SK-N-SH (cell line): ENCODE measurements around the gene DAP. TPM values are rescaled to one million over a fixed set of nuclear protein-coding genes. Genes with fewer than 3 reads are reported as not detected.

ENCODE experiments used
- CTCF ChIA-PET: fragments of 300-600, 350-600 bp; formaldehyde crosslinking; extraction: SDS; loops from one replicate; lab custom pipeline; 2021; lab: Yijun Ruan, JAX
- POLR2A ChIA-PET: fragments of 350-600 bp; sonication (Branson Sonifier 250); formaldehyde crosslinking; extraction: SDS; loops from one replicate; lab custom pipeline; 2020; ENCODE audit warnings: antibody characterized with exemption, inconsistent platforms; lab: Yijun Ruan, JAX
- DNase-seq: peaks from one replicate; pipeline ENCODE4 v3.0.0; 2012
- H2AFZ ChIP-seq: fragments of 200-600 bp; sonication (generic); 2 replicates; pipeline ENCODE4 v1.8.1; 2016; ENCODE audit warnings: antibody characterized with exemption, mild to moderate bottlenecking, low read depth
- H3F3A ChIP-seq: fragments of 200-600 bp; sonication (generic); replicated peaks from 2 replicates; pipeline ENCODE3; 2016; ENCODE audit warnings: antibody characterized with exemption, mild to moderate bottlenecking; ENCODE audit not compliant: insufficient read depth
- H3K27ac ChIP-seq, 2 experiments: fragments of 200-500 bp in 1 of 2; fragments of 200-600 bp in 1 of 2; sonication (Bioruptor generic) in 1 of 2; sonication (generic), shearing (Covaris generic) in 1 of 2; 2 replicates each; pipeline versions ENCODE4 v1.5.1 to v1.6.1; 2014 to 2016; ENCODE audit warnings: low read depth in 2 of 2, inconsistent platforms in 1 of 2, low read length in 1 of 2, mild to moderate bottlenecking in 1 of 2, mixed read lengths in 1 of 2
- H3K27me3 ChIP-seq: fragments of 200-600 bp; sonication (generic), shearing (Covaris generic); 2 replicates; pipeline ENCODE4 v1.6.1; 2016; ENCODE audit warnings: mixed run types; ENCODE audit not compliant: insufficient read depth
- H3K36me3 ChIP-seq, 2 experiments: fragments of 200-500 bp in 1 of 2; fragments of 200-600 bp in 1 of 2; sonication (Bioruptor generic) in 1 of 2; sonication (generic) in 1 of 2; replicated peaks in 1 of 2; 2 replicates each; pipeline versions ENCODE3 to v1.5.1; 2014 to 2016; ENCODE audit warnings: low read length in 1 of 2, mild to moderate bottlenecking in 1 of 2; ENCODE audit not compliant: insufficient read depth in 2 of 2, control insufficient read depth in 1 of 2
- H3K4me1 ChIP-seq, 2 experiments: fragments of 200-500 bp in 1 of 2; fragments of 200-600 bp in 1 of 2; sonication (Bioruptor generic) in 1 of 2; sonication (generic), shearing (Covaris generic) in 1 of 2; 2 replicates each; pipeline versions ENCODE4 v1.5.1 to v1.6.1; 2014 to 2016; ENCODE audit warnings: low read depth in 1 of 2, low read length in 1 of 2, mixed run types in 1 of 2; ENCODE audit not compliant: insufficient read depth in 2 of 2, control insufficient read depth in 1 of 2
- H3K4me2 ChIP-seq: fragments of 200-600 bp; sonication (generic), shearing (Covaris generic); 2 replicates; pipeline ENCODE4 v1.6.1; 2017; ENCODE audit warnings: mixed run types
- H3K4me3 ChIP-seq, 2 experiments: fragments of 200-500 bp in 1 of 2; fragments of 200-600 bp in 1 of 2; sonication (Bioruptor generic) in 1 of 2; sonication (generic), shearing (Covaris generic) in 1 of 2; 2 replicates each; pipeline versions ENCODE4 v1.5.1 to v1.8.1; 2014 to 2016; ENCODE audit warnings: low read depth in 2 of 2, inconsistent platforms in 1 of 2, low read length in 1 of 2, mild to moderate bottlenecking in 1 of 2, mixed read lengths in 1 of 2, moderate library complexity in 1 of 2
- H3K79me2 ChIP-seq: fragments of 200-600 bp; sonication (generic); 2 replicates; pipeline ENCODE4 v1.8.1; 2017; ENCODE audit warnings: mild to moderate bottlenecking; ENCODE audit not compliant: insufficient read depth
- H3K9ac ChIP-seq: fragments of 200-600 bp; sonication (generic); 2 replicates; pipeline ENCODE4 v1.6.1; 2017; ENCODE audit warnings: mixed run types
- H3K9me2 ChIP-seq: fragments of 200-600 bp; sonication (generic); 2 replicates; pipeline ENCODE4 v1.6.1; 2017; ENCODE audit warnings: mixed run types
- H3K9me3 ChIP-seq: fragments of 200-600 bp; sonication (generic); 2 replicates; pipeline ENCODE4 v1.6.1; 2017; ENCODE audit warnings: mixed run types, mild to moderate bottlenecking, moderate library complexity
- H4K20me1 ChIP-seq: fragments of 200-600 bp; sonication (generic); 2 replicates; pipeline ENCODE4 v1.6.1; 2017; ENCODE audit warnings: mild to moderate bottlenecking, mixed run types; ENCODE audit not compliant: insufficient read depth
- EZH2phosphoT487 ChIP-seq: fragments of 200-600 bp; sonication (generic); IDR thresholded peaks from 2 replicates; pipeline ENCODE4 v1.6.1; 2017; ENCODE audit warnings: low read depth, mixed run types, mild to moderate bottlenecking, antibody characterized with exemption, moderate library complexity, borderline replicate concordance
- FOSL2 ChIP-seq: IDR thresholded peaks from 2 replicates; pipeline ENCODE4 v1.4.0; 2012; ENCODE audit warnings: low read depth, mild to moderate bottlenecking, moderate library complexity, borderline replicate concordance
- FOXJ3 ChIP-seq: sonication (generic); formaldehyde crosslinking; IDR thresholded peaks from 2 replicates; pipeline ENCODE4 v1.5.1; 2020; ENCODE audit warnings: mild to moderate bottlenecking, missing genetic modification reagents
- FOXM1 ChIP-seq: IDR thresholded peaks from 2 replicates; pipeline ENCODE4 v1.4.0; 2012; ENCODE audit warnings: low read depth, mild to moderate bottlenecking
- NRF1 ChIP-seq: IDR thresholded peaks from 2 replicates; pipeline ENCODE4 v1.6.1; 2012; ENCODE audit warnings: low read depth, mild to moderate bottlenecking, low read length
- SIN3A ChIP-seq: IDR thresholded peaks from 2 replicates; pipeline ENCODE4 v1.6.1; 2012; ENCODE audit warnings: low read depth, mild to moderate bottlenecking, low read length, moderate library complexity, borderline replicate concordance
- WGBS: methylation state at CpG from one replicate; pipeline ENCODE4 v1.1.6; 2017; ENCODE audit warnings: low lambda C conversion rate; 5-methylcytosine and 5-hydroxymethylcytosine counted together
- polyA plus RNA-seq, 3 experiments: library from polyadenylated mRNA; depleted of rRNA; stranded (reverse); fragments of >200 nt; gene quantifications; 2 replicates each; pipeline ENCODE4 v1.2.3, GENCODE V29; 2012
- TF ChIP-seq, protein P1 (sequence below): IDR thresholded peaks from 2 replicates; pipeline ENCODE4 v1.4.0; 2012; ENCODE audit warnings: low read depth
- TF ChIP-seq, protein P2 (sequence below): IDR thresholded peaks from 2 replicates; pipeline ENCODE4 v1.6.1; 2012; ENCODE audit warnings: mild to moderate bottlenecking, low read depth, low read length, moderate library complexity

Gene DAP
- polyA plus RNA-seq, 1 of the 3 experiments (the other 2 are of a cell fraction) = 78.2 TPM

DNA sequence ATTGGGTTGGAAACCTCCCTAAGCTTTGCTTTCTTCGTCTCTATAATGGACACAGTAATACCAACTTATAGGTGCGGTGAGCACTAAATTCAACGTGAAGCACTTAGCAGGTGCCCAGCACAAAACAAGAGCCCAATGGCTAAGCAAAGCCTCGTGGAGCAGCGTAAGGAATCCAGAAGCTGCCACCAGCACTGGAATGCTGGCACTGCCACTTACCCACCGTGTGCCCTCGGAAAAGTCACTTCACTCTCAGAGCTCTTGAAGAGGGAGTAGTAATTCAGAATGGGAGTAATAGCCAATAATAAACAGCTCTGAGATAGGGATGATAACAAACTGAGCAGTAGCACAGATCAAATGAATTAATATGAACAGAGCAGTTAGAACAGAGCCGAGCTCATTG lies 16.4 kb downstream of the DAP start:
- Histone ChIP-seq H3K27me3 (no peaks in the 10 kb centered on the region), H2AFZ (no peak overlapping the region), H3K4me1 (no peaks in the 10 kb centered on the region), H3K4me2 (no peak overlapping the region), H3K9me2 (no peaks in the 10 kb centered on the region), H3K36me3 (peaks cover 61 to 87% of the 10 kb centered on the region in 2 experiments), H3K4me3 (no peak overlapping the region), H4K20me1 (peaks cover 11% of the 10 kb centered on the region; the same call in 1 of the 2 replicates), H3F3A (peaks cover 16% of the 10 kb centered on the region), H3K79me2 (peaks cover 54% of the 10 kb centered on the region; the same call in 1 of the 2 replicates), H3K27ac (no peak overlapping the region), H3K9ac (no peak overlapping the region), H3K9me3 (peaks cover 22% of the 10 kb centered on the region)
- POLR2A ChIA-PET = no interaction called here
- no peak for DNase-seq
- TF ChIP-seq, protein P1, sequence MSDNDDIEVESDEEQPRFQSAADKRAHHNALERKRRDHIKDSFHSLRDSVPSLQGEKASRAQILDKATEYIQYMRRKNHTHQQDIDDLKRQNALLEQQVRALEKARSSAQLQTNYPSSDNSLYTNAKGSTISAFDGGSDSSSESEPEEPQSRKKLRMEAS = no peak
- TF ChIP-seq FOXM1 (no peak), EZH2phosphoT487 (no peak), NRF1 (no peak)
- 89% methylated on average over 8 of the region's 8 CpGs for WGBS
- CTCF ChIA-PET = no interaction called here

DNA sequence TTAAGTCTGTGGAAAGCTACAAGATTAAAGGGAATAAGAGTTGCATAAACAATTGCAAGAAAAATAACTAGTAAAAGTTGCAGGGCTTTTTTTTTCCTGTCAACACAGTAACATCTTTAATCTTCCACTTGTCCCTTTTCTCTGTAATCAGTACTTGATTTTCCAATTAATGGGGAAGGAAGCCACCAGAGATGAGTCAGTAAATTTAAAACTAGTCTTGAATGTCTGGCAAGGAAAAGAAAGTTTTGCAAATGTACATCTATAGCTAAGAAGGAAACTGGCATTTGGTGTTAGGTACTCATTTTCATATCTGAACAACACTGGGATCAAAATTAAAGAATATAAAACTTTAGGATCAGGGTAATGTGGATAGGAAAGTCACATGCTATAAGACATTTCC lies 17.1 kb downstream of the DAP start:
- Histone ChIP-seq H3K27ac (no peak overlapping the region), H3K4me1 (no peaks in the 10 kb centered on the region), H3K9me2 (no peaks in the 10 kb centered on the region), H3F3A (peaks cover 16% of the 10 kb centered on the region), H3K79me2 (peaks cover 48% of the 10 kb centered on the region; the same call in 1 of the 2 replicates), H3K9me3 (peaks cover 27% of the 10 kb centered on the region), H2AFZ (no peak overlapping the region), H3K4me2 (no peak overlapping the region), H3K9ac (no peak overlapping the region), H4K20me1 (0 out of 2 replicates have a peak, but pooled peaks cover 6% of the 10 kb centered on the region), H3K4me3 (no peak overlapping the region), H3K27me3 (no peaks in the 10 kb centered on the region), H3K36me3 (peaks cover 57 to 88% of the 10 kb centered on the region in 2 experiments)
- ChIA-PET POLR2A (no interaction called here), CTCF (no interaction called here)
- TF ChIP-seq, protein P1 = no peak
- DNase-seq = no peak

DNA sequence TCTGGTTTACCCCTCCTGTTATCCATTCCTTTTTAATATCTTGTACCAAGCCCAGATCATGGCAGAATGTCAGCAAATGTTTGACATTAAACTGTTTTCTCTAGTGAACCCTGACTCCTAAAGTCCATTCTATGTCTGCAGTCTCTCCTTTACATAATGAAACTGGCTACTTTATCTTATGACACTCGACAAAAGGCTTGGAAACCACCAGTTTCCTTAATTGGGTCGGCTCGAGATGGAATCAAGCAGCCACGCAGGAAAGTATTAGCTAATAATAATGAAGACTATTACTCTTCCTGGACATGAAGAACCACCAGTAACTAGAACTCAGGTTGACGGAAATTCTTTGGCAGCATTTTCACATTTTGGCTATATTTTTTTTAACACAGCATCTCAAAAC lies 17.5 kb downstream of the DAP start:
- no peak overlapping the region for H3K9ac ChIP-seq
- no peak overlapping the region for H3K4me2 ChIP-seq
- peaks cover 48% of the 10 kb centered on the region; the same call in 1 of the 2 replicates for H3K79me2 ChIP-seq
- no peak overlapping the region for H3K4me3 ChIP-seq
- 0 out of 2 replicates have a peak, but pooled peaks cover 3% of the 10 kb centered on the region for H4K20me1 ChIP-seq
- H3K36me3 ChIP-seq = peaks cover 56 to 88% of the 10 kb centered on the region in 2 experiments
- no peak overlapping the region for H3K27ac ChIP-seq
- 96% methylated on average over 5 of the region's 5 CpGs for WGBS
- H3K9me3 ChIP-seq = peaks cover 27% of the 10 kb centered on the region
- no peaks in the 10 kb centered on the region for H3K4me1 ChIP-seq
- H3F3A ChIP-seq = peaks cover 16% of the 10 kb centered on the region
- no peak overlapping the region for H2AFZ ChIP-seq
- ChIA-PET CTCF (no interaction called here), POLR2A (no interaction called here)
- DNase-seq = no peak
- H3K27me3 ChIP-seq = no peaks in the 10 kb centered on the region
- H3K9me2 ChIP-seq = no peaks in the 10 kb centered on the region
- TF ChIP-seq FOXJ3 (no peak), FOSL2 (no peak), SIN3A (no peak)
- TF ChIP-seq, protein P2, sequence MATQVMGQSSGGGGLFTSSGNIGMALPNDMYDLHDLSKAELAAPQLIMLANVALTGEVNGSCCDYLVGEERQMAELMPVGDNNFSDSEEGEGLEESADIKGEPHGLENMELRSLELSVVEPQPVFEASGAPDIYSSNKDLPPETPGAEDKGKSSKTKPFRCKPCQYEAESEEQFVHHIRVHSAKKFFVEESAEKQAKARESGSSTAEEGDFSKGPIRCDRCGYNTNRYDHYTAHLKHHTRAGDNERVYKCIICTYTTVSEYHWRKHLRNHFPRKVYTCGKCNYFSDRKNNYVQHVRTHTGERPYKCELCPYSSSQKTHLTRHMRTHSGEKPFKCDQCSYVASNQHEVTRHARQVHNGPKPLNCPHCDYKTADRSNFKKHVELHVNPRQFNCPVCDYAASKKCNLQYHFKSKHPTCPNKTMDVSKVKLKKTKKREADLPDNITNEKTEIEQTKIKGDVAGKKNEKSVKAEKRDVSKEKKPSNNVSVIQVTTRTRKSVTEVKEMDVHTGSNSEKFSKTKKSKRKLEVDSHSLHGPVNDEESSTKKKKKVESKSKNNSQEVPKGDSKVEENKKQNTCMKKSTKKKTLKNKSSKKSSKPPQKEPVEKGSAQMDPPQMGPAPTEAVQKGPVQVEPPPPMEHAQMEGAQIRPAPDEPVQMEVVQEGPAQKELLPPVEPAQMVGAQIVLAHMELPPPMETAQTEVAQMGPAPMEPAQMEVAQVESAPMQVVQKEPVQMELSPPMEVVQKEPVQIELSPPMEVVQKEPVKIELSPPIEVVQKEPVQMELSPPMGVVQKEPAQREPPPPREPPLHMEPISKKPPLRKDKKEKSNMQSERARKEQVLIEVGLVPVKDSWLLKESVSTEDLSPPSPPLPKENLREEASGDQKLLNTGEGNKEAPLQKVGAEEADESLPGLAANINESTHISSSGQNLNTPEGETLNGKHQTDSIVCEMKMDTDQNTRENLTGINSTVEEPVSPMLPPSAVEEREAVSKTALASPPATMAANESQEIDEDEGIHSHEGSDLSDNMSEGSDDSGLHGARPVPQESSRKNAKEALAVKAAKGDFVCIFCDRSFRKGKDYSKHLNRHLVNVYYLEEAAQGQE = no peak
